PC-9 (cell line): ENCODE results near the gene LRP2.

Experiments
- CTCF ChIP-seq: fragments of 200-600 bp; sonication (generic); conservative IDR thresholded peaks from 2 replicates; pipeline ENCODE4 v1.6.1; 2017; ENCODE audit warnings: mixed run types, antibody characterized with exemption, mild to moderate bottlenecking, moderate library complexity
- EZH2 ChIP-seq: fragments of 200-600 bp; sonication (generic); IDR thresholded peaks from 2 replicates; pipeline ENCODE4 v1.8.0; 2017; ENCODE audit warnings: antibody characterized with exemption, low read depth

GRCh38 chr2:169302364-169302763 is 60.0 kb downstream of the LRP2 start:
- TF ChIP-seq CTCF (no peak), EZH2 (no peak)
